GM13977 (cell line): Measurements from ENCODE around the gene ANGPTL2.

Experiments used
- DNase-seq: peaks from one replicate; pipeline ENCODE4 v3.0.0; 2012; ENCODE audit warnings: low spot score
- CTCF ChIP-seq: IDR thresholded peaks from 2 replicates; pipeline ENCODE4 v1.5.1; 2012; ENCODE audit warnings: mild to moderate bottlenecking, control low read depth; ENCODE audit not compliant: insufficient read depth; ENCODE audit errors: extremely low read depth, missing control alignments
- in situ Hi-C: fragments of 300-500 bp; cut with MboI; formaldehyde crosslinking; loops from one replicate; pipeline ENCODE4 v1.12.0; 2022; ENCODE audit warnings: low sequenced_read_pairs, low pct_unique_long_range_greater_than_20kb, mixed read lengths, inconsistent platforms; ENCODE audit not compliant: unreplicated experiment

ANGPTL2 gene

GRCh38 chr9:127090341-127090985 is 32.0 kb downstream of the ANGPTL2 start:
- in situ Hi-C loops = no loop called here
- TF ChIP-seq CTCF = no peak
- no peak for DNase-seq

GRCh38 chr9:127089631-127090081 is 32.8 kb downstream of the ANGPTL2 start:
- in situ Hi-C loops = no loop called here
- no peak for TF ChIP-seq CTCF

GRCh38 chr9:127088724-127089615 is 33.5 kb downstream of the ANGPTL2 start:
- no peak for DNase-seq
- TF ChIP-seq CTCF = no peak
- in situ Hi-C loops = no loop called here

More at GRCh38 chr9:127089631-127090081, 32.8 kb downstream of the ANGPTL2 start:
- DNase-seq = no peak

GRCh38 chr9:127087836-127088235 is 34.6 kb downstream of the ANGPTL2 start:
- in situ Hi-C loops = no loop called here
- no peak for TF ChIP-seq CTCF
- no peak for DNase-seq

GRCh38 chr9:127087411-127087810 is 35.0 kb downstream of the ANGPTL2 start:
- in situ Hi-C loops = no loop called here
- no peak for DNase-seq
- no peak for TF ChIP-seq CTCF

- no peak for DNase-seq
- TF ChIP-seq CTCF = no peak
- in situ Hi-C loops = no loop called here
Measured at GRCh38 chr9:127086771-127087170, 35.7 kb downstream of the ANGPTL2 start.
